Superior temporal gyrus (tissue), 1 donor: ENCODE results near the gene KLHDC4.
A peak's percentile ranks its signal among the peaks of the same experiment; 100 is the strongest.

Experiments
- DNase-seq: peaks from one replicate; pipeline ENCODE4 v3.0.0-alpha.2; 2016; ENCODE audit errors: extremely low spot score

KLHDC4 gene

GRCh38 chr16:87698676-87699199, 67.0 kb downstream of the KLHDC4 start:
- DNase-seq: no peak

GRCh38 chr16:87698241-87698640, 67.5 kb downstream of the KLHDC4 start:
- no peak for DNase-seq

DNA sequence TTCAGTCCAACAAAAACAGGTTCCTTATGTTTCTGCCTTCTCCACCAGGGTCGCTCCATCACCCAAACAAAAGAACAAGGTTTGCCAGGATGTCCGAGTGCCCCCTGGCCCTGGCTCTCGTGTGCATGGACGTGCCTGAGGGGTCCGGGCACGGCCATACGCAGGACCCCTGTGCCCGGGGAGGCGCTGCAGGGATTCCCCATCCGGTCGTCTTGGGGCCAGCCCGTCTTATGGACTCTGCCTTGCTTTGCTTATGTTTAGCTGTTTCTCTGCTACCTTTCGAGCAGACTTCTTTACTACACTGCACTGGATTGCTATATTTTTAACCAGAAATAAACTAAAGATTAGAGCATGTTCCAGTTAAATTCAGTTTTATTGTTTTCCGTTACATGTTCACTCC, 68.0 kb downstream of the KLHDC4 start:
- no peak for DNase-seq

GRCh38 chr16:87697256-87697655, 68.5 kb downstream of the KLHDC4 start:
- DNase-seq: no peak

DNA sequence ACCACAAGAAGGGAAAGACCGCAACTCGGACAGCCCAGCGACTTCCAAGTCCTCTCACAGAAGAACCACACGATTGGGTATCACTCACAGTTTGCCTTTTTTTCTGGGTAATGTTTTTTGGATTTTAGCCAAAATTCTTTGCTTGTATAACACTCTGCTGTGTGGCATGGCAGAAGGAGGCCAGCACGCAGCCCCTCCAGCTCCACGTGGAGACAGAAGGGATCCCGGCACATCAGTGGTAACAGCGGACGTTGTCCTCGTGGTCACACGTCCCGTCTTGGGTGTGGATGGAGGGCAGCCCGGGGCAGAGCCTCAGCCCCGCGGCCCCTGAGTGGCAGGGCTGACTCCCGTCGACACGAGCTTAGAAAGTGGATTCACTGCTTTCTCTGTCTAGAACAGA, 69.1 kb downstream of the KLHDC4 start:
- peak; percentile 54 for DNase-seq

- DNase-seq: no peak
Observed at GRCh38 chr16:87695534-87695933, 70.3 kb downstream of the KLHDC4 start.

GRCh38 chr16:87694441-87695125, 71.2 kb downstream of the KLHDC4 start:
- no peak for DNase-seq

DNA sequence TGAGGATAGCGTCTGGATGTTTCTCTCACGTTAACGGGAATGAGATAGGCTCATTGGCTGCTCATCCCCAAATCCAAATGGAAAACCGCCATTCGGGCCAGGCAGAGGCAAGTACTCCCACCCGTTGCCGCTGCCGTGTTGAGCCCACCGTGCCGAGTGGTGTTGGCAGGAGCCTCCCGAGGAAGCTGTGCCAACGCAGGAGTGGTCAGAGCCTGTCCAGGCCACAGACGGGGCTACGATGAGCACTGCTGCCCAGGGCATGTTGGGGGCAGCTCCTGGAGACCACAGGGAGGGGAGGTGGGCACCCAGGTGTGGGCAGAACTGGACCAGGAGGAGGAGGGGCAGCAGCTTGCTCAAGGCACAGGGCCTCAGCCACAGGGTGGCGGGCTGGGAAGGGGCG, 72.0 kb downstream of the KLHDC4 start:
- no peak for DNase-seq

DNA sequence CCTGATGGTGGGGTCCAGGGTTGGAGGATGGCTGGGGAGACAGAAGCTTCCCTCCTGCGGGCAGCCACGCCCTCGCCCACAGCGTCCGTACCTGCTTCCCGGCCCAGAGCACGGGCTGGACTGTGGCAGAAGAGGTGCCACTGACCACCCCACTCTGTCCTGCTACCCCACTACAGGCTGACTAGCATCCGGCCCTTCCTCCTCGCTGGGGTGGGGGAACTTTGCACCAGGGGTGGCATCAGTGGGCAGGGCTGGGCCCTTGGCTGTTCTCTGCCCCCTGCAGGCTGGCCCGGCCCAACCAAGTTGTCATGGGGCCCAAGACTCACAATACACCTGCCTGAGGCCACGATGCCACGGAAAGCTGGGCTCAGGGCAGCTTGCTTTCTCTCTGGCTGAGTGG, 73.0 kb downstream of the KLHDC4 start:
- no peak for DNase-seq

- no peak for DNase-seq
Observed at GRCh38 chr16:87692176-87692575, 73.6 kb downstream of the KLHDC4 start.

GRCh38 chr16:87691686-87692079, 74.1 kb downstream of the KLHDC4 start:
- no peak for DNase-seq

DNA sequence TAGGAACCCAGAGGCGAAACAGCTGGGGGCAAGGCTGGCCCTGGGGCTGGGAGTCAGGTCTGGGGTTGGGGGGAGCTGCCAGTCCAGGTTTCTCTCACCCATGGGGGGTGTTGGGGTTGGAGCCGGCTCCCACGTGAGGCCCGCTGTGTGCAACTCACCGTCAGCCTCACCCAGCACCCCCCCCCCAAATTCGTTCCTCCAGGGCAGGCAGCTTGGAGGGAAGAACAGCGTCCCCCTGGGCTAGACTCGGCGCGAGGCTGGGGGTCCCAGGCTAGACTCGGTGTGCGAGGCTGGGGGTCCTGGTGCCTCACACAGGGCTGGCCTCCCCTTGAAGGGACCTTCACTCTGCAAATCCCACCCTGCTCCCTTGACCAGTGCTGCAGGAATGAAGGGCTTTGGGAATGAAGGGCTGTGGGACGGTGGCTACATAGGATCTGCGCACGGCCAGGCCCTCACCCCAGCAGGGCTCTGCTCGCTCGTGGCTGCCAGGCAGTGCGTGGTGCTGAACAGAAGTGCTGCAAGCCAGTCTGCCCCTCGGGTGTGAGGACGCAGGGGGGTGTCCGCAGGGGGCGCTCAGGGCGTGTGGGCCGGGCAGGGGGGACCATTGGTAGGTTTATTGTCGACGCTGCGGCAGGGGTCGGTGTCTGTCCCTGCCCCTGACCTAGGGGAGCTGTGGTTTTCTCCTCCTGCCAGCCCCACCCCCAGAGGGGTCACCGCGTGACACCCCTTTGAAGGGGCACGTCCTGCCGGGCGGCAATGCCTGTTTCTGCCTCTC, 74.7 kb downstream of the KLHDC4 start:
- DNase-seq: no peak

DNA sequence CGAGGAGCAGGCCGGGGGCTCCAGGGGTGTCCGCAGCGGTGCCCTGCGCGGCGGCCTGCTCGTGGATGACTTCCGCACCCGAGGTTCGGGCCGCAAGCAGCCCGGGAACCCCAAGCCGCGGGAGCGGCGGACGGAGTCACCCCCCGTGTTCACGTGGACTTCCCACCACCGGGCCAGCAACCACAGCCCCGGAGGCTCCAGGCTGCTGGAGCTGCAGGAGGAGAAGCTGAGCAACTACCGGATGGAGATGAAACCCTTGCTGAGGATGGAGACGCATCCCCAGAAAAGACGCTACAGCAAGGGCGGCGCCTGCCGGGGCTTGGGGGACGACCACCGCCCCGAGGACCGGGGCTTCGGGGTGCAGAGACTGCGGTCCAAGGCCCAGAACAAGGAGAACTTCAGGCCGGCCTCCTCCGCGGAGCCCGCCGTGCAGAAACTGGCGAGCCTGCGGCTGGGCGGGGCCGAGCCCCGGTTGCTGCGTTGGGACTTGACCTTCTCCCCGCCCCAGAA, 75.8 kb downstream of the KLHDC4 start:
- no peak for DNase-seq

- DNase-seq: no peak
Observed at GRCh38 chr16:87688876-87689815, 76.6 kb downstream of the KLHDC4 start.

- DNase-seq: no peak
Observed at GRCh38 chr16:87687998-87688529, 77.7 kb downstream of the KLHDC4 start.

DNA sequence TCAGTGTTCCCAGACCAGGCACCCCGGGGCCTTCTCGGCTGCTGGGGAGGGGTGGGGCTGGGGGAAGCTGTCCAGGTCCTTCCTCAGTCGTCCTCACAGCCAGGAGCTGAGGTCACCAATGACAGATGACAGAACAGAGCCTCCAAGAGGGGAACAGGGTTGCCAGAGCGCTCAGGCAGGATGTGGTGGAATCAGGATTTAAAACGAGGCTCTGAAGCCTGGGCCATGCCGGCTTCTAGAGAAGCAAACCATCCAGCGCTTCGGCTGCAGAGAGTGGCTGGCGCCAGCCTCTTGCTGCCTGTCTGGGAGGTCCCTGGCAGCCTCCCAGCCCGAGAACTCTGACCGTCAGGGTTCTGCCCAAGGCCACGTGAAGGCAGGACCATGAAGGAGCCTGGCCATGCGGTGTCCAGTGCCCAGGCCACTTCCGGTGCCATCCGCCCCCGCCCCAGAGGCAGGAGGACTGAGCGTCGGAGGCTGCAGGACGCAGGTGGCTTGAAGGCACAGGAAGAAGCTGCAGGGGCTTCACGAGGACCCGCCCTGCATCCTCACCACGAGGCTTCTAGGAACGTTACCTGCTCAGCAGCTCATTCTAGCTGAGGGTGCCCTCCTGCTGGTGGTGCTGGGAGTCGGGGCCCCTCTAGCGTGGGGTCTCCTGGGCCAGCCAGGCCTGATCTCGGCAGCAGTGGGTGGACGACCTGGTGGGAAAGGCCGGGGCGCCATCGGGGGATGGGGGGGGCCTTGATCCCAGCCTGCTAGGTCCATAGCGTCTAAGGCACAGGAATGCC, 78.5 kb downstream of the KLHDC4 start:
- no peak for DNase-seq

DNA sequence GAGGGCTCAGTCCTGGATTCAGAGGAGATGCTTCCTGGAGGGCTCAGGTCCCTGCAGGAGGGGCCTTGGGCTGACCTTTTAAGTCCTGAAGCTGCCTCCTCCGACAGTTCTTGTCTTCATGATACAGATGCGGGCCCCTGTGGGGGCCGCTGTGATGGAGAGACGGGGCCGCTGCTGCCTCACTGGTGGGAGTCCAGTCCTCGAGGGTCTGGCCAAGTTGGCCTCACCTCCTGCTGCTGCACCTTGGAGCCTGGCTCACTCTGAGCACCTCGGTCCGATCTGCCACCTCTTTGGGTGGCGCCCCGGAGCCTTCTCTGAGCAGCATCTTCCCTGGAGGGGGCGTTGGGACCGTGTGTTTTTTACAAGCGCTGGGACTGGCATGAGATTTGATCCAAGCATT, 79.1 kb downstream of the KLHDC4 start:
- DNase-seq: no peak

- DNase-seq: no peak
Observed at GRCh38 chr16:87685766-87686165, 80.0 kb downstream of the KLHDC4 start.

DNA sequence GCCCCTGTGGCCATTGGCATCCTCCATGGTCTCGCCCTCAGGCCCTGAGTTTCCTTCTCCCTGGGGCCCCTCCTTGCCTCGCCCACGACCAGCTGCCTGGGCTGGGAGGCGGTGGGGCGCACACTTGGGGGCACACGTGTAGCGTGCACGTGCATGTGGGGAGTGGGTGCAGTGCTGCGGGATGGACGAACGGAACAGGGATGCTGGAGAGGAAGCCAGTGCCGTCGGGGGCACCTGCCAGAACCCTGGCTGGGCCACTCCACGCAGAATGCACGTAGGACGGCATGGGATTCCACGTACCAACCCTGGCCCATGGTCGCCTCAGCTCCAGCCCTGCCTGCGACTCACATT, 80.4 kb downstream of the KLHDC4 start:
- DNase-seq: no peak

- DNase-seq: no peak
Observed at GRCh38 chr16:87684711-87685404, 80.9 kb downstream of the KLHDC4 start.
